ENCODE measurements around the gene KCNMB2.

DNA sequence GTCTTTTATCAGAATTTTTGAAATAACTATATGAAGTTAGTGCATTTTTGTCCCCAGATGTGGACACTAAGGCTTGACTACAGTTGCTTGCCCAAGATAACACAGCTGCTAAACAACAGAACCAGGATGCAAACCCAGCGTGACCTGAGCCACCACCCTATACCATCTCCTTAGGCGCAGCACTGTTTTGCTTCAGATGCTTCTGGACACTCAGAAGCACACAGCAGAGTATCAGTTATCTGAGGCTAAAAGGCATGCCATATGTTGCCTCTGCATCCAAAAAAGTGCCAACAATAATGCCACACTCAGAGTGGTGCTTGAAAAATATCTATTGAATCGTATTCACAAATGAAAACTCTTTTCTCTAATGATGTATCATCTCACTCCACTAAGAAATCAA is 24.5 kb downstream of the KCNMB2 start:
- TF ChIP-seq, protein P1, sequence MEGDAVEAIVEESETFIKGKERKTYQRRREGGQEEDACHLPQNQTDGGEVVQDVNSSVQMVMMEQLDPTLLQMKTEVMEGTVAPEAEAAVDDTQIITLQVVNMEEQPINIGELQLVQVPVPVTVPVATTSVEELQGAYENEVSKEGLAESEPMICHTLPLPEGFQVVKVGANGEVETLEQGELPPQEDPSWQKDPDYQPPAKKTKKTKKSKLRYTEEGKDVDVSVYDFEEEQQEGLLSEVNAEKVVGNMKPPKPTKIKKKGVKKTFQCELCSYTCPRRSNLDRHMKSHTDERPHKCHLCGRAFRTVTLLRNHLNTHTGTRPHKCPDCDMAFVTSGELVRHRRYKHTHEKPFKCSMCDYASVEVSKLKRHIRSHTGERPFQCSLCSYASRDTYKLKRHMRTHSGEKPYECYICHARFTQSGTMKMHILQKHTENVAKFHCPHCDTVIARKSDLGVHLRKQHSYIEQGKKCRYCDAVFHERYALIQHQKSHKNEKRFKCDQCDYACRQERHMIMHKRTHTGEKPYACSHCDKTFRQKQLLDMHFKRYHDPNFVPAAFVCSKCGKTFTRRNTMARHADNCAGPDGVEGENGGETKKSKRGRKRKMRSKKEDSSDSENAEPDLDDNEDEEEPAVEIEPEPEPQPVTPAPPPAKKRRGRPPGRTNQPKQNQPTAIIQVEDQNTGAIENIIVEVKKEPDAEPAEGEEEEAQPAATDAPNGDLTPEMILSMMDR (conservative IDR thresholded peaks at IDR 0.05; ENCODE audit: low read depth, low read length): no peak
- TF ChIP-seq EZH2 (IDR thresholded peaks at IDR 0.05; ENCODE audit: low read length, unreplicated experiment) (no peak), EZH2phosphoT487 (IDR thresholded peaks at IDR 0.05; ENCODE audit: borderline replicate concordance, low read length) (no peak)
